Measurements from ENCODE around the gene RTN3. TPM values are rescaled to one million over a fixed set of nuclear protein-coding genes. Genes with fewer than 3 reads are reported as not detected.

RTN3 gene
- polyA plus RNA-seq, 10 donors = 52.9 to 75.2 (median 62.4) TPM

GRCh38 chr11:63720611-63721010, 39.3 kb downstream of the RTN3 start:
- DNase-seq = no peak

- no peak for DNase-seq
These were observed 48.0 kb downstream of the RTN3 start for GRCh38 chr11:63729326-63729725.

- no peak for DNase-seq
These were observed 55.6 kb downstream of the RTN3 start for GRCh38 chr11:63736864-63737263.

DNA sequence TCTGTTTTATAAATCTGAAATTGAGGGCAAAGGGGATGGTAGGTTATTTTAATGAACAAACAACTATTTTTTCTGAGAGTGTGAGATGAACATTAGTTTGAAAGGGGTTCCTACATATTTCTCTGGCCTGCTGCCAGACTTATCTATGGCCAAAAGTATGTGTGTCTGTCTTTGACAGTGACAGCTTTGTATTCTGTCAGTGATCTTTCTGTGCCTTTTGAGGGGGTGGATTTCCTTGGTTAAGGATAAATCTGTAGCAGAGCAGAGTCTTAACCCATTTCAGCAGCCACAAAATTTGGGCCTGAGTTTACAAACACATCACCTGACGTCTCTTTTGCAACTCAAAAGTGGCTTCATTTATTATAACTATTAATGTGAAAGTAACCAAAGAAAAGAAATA, 56.4 kb downstream of the RTN3 start:
- DNase-seq = peak in 1 of 3 donors; percentile 5

GRCh38 chr11:63738720-63739360, 57.5 kb downstream of the RTN3 start:
- DNase-seq = peak; percentile 70 to 85 (median 77)

DNA sequence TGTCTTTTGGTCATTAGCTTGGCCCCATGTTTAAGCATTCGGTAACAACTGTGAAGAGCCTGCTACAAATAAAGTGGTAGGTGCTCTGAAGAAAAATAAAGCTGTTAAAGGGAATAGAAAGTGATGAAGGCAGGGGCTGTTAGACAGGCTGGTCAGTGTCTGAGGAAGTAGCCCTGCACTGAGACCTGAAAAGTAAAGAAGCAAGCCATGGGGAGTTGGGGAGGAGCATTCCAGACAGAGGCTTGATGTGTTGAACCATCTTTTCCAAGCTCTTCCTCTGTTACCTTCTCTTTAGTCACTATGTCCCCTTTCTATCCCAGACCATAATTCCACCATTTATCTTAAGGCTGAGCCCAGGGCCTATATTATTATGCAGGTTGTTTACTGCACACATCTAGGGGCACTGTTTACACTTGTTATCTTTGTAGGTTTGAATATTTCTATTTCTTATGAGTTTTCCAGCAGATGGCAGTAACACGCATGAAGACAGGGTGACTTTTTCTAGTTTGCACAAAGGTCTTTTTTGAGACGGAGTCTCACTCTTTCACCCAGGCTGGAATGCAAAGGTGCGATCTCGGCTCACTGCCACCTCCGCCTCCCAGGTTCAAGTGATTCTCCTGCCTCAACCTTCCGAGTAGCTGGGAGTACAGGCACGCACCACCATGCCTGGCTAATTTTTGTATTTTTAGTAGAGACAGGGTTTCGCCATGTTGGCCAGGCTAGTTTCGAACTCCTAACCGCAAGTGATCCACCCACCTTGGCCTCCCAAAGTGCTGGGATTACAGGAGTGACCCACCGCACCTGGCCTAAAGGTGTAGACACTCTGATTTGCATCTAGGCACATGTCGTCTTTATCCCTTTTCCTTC, 64.2 kb downstream of the RTN3 start:
- DNase-seq = peak in 1 of 3 donors; percentile 44

DNA sequence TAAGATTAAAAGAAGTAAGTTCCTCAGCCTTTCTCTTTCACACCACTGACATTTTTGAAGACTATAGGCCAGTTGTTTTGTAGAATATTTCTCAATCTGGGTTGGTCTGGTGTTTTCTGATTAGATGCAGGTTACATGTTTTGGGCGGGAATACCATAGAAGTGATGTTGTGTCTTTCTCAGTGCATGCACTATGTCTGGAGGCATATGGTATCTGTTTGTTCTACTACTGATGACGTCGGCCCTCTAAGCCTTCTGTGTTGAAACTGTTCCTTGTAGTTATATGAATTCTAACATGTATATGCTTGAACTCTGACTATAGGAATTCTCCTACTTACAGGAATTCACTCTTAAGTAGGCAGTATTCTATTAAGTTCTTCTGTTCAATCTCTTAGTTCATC, 65.7 kb downstream of the RTN3 start:
- DNase-seq = no peak

DNA sequence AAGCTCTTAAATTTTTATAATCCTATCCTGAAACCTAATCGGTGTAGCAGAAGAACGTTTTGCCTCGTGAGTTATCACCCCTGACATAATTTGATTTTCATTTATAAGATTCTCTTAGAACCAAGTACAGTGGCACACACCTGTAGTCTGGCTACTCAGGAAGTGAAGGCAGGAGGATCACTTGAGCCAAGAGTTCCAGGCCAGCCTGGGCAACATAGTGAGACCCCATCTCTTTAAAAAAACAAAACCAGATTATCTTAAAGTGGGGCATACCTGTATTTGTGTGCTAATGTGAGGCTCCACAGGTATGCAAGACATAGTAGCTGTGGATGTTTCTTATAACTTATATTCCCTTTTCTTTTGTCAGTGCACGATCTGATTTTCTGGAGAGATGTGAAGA, 68.3 kb downstream of the RTN3 start:
- DNase-seq = no peak

DNA sequence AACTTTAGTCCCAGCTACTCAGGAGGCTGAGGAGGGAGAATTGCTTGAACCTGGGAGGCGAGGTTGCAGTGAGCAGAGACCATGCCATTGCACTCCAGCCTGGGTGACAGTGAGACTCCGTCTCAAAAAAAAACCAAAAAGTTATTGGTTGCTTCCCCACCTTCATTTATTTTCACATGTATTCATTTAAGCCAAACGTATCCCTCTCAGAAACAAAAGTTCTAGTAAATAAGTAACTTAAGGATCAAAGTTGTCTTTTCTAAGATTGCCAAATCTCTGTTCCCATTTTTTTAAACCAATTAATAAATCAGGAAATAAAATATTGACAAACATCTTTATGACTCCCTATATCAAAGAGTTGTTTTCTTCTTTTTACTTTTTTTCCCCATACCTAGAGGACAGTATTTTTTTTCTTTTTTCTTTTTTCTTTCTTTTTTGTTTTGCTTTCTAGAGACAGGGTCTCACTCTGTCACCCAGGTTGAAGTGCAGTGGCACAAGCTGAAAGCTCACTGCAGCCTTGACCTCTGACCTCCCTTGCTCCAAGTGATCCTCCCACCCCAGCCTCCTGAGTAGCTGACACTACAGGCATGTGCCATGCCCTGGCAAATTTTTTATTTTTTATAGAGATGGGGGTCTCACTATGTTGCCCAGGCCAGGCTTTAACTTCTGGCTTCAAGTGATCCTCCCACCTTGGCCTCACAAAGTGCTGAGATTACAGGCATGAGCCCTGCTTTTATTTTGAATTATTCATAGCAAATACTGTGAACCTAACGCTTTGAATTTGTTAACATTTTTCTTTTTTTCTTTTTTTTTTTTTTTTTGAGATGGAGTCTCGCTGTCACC, 75.8 kb downstream of the RTN3 start:
- no peak for DNase-seq

DNA sequence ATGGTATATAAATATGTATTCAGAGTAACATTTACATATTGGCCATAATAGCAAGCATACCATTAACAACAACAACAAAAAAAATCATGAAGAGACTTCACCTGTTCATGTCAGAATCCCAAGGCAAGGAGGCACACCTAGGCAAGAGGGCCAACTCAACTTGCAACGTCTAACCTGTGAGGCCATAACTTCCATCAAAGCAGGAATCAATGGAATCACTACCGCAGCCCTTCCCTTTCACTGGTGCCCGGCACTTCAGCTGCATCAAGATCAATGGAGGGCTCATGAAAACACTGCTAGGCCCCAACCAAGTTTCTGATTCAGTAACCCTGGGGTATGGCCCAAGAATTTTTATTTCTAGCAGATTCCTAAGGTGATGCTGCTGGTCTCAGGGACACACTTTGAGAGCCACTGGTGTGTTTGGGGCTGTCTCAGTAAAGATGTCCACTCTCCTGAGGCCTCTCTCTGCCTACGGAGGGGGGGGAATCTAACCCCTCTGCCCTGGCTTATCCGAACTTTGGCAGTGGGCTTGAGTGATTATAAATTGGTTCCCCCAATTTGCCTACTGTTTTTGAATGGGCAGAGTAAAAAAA, 79.3 kb downstream of the RTN3 start:
- no peak for DNase-seq

DNA sequence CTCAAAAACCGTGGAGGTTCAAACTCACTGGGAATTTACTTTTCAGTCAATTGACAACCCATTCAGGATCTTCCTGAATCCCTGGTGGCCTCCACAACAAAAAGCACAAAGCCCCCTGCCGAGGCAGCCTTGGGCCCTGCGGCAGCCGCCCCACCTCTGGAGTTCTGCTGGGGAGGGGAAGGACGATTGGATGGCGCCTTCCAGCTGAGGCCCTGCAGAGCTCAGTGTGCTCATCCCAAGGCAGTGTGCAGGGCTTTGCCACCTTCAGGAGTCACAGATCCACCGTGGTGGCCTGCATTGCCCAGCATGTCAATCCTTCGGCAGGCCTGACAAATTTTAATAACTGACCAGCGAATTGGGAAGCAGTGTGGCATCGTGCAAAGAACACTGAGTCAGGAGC, 79.9 kb downstream of the RTN3 start:
- peak in 1 of 3 donors; percentile 20 for DNase-seq

DNA sequence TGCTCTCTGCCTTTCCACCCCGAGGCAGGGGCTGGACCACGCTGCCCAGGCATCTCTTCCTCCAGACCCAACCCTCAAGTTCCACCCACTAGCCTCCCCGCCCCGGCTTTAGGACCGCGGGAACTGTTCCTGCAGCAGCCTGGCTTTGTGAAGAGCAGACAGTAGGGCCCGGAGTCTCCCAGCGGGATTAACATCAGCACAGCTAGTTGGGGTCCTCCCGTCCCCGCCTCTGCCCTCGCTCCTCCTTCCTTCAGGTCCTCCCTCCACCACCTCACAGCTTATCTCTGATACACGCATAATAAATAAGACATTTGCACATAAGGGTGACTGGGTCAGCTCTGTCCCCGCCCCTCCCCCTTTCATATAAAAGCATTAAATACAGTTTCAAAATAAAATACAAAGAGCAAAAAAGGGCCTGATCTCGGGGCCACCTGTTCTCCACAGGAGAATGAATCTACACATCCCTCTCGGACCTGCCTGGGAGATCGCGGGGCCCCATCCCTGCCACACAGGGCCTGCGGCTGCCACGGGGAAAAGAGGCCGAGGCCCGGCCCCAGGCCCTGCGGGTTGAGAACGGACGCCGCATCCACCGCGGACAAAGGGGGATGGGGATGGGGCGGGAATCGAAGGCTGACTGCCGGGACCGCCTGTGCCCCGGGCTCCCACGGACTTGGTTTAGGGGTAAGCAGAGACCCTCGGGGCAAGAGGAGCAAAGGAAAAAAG, 80.8 kb downstream of the RTN3 start:
- peak in 2 of 3 donors; percentile 48 to 81 for DNase-seq

DNA sequence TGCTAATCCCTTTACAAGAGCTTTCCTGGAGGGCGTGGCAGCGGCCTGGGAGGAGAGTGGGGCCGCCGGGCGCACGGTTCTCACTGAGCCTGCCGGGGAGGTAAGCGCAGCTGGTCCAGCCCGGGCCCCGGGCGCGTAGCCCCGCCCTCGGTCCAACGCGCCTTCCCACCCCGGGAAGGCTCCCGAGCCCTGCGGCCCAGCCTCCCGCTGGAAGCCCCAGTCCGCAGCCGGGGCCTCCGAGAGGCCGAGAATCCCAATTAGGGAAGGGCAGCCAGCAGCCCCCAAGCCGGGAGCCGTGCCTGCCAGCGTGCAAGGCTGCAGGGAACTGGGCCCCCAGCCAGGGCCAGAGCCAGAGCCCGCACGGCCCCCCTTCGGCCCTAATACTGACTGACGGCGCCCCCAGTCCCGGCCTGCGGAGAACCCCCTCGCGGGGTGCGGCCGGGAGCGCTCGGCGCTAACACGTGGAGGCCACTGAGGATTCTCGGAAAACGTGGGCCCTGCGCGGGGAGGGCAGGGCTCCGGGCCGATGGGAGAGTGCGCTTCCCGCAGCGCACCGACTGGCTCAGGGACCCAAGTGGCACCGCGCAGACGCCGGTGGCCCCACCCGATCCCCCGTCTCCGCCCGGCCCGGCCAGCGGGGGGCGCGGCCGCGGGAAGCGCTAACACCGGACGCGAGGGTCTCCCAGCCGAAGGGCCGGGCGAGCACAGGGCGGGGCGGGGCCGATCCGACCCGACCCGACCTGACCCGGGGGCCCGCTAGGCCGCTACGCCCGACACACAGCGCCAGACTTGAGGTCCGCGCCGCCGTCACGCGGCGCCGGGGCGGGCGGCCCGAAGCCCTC, 81.6 kb downstream of the RTN3 start:
- DNase-seq = peak in 2 of 3 donors; percentile 79 to 91

DNA sequence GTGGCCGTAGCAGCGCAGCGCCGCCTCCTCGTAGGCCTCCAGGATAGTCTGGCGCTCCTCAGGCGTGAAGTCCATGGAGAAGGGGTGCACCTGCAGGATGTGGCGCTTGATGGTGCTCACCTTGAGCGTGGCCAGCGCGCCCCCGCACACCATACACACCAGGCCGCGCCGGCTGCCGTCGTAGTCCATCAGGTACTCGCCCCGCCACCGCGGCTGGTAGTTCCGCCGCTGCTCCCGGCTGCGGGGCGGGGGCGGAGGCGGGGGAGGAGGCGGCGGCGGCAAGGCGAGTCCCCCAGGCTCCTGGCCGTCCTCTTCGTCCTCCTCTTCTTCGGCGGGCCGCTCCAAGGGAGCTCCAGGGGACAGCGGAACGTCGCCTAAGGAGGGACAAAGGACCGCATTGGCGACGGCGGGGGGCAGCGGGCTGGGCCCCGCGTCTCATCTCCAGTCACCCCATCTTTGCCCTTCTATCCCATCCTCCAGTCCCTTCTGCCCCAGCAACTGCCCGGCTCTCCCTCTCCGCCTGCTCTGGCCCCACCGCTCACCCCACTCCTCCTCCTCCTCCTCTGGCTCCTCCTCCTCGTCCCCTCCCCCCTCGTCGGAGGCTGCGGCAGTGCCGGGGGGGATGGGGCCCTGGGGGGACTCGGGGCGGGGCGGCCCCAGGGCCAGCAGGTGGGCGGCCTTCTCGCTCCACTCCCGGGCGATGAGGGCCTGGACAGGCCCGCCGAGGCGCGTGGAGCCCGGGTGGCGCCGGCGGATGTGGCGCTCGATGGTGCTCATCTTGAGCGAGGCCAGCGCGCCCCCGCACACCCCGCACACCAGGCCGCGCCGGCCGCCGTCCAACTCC, 82.4 kb downstream of the RTN3 start:
- DNase-seq = peak in 1 of 3 donors; percentile 73

- no peak for DNase-seq
These were observed 83.0 kb downstream of the RTN3 start for GRCh38 chr11:63764340-63764678.

DNA sequence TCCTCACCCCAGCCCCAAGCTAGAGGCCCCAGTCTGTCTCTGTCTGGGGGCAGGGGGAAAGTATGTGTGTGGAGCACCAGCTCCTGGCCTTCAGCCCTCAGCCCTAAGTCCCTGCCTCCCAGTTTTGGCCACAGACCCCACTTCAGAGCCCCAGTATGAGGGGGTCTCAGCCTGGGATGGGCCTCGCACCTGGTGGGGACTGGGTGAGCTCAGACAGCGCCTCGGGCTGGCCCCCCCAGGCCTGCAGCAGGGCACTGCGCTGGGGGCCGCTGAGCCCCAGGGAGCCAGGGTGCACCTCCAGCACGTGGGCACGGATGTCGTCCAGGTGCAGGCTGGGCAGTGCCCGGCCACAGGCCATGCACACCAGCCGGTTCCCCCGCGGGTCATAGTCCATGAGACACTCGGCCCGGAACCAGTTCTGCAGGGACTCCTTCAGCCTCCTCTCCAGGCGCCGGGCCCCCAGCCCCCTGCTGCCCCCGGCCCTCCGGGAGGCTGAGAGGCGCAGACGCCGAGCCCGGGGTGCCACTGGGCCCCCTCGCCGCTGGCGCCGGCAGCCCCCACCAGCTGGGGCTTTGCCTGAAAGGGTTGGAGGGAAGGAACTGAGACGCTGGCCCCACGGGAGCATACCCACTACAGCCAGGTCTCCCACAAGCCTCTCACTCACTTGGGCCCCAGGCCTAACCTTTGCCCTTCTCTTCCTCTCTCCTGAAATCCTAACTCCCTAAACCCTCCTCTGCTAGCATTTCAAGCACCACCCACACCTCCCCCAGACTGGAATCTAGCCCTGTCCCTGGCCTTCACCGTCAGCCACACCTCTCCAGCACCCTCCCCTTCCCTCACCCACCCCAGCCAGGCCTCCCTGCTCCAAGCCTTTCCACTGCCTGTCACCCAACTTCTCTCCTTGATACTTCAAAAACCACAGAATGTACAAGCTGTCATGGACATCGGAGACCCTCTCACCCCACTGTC, 83.7 kb downstream of the RTN3 start:
- DNase-seq = peak in 1 of 3 donors; percentile 50

DNA sequence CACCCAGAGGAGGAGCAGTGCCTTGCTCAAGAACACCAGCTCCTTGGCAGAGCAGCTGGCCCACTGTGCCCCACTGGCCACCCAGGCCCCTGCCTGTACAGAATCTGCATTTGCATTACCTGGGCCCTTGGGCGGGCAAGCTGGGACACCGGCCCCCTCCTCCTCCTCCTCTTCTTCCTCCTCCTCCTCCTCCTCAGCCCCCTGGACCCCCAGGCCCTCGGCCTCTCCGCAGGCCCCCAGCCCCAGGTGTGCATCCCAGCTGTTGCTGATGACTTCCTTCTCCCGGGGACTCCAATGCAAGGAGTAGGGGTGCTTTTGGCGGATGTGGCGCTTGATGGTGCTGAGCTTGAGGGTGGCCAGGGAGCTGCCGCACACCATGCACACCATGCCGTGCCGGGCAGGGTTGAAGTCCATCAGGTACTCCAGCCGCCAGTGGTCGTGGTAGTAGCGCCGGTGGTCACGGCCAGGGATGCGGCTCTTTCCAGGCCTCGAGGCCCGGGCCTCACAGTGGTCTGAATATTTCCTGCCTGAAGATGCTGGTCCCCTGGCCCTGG, 84.5 kb downstream of the RTN3 start:
- DNase-seq = peak in 1 of 3 donors; percentile 30

Data from muscle of back (tissue), 11 donors.